Measurements from ENCODE around the gene TMCO1. TPM values are rescaled to one million over a fixed set of nuclear protein-coding genes. Genes with fewer than 3 reads are reported as not detected.
"Not testable (repeated sequence)": the region's sequence is repeated elsewhere in the genome, so short reads cannot be mapped to it uniquely, and the experiment has no call there.

The TMCO1 gene, protein sequence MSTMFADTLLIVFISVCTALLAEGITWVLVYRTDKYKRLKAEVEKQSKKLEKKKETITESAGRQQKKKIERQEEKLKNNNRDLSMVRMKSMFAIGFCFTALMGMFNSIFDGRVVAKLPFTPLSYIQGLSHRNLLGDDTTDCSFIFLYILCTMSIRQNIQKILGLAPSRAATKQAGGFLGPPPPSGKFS
- 10 to 100 TPM; 61.9 to 63.5 TPM for total RNA-seq
- long read RNA-seq, full-length matches to known transcripts = 43 of 49 reads
- long read RNA-seq, partial matches to known transcripts = 1 of 49 reads
- long read RNA-seq, other reads (novel, unspliced or antisense) = 5 of 49 reads

GRCh38 chr1:165768513-165769394, at the start of gene TMCO1:
TMCO1 (minus strand) TSS chr1:165768868; CDS start chr1:165768751, 117 bp downstream.
- DNase-seq = peak; percentile 95
- ATAC-seq = peak; percentile 100
- intact Hi-C loops (cut with DNase I) = loop anchor here in 1 of 2 donors (2.0 kb wide), 1 partner anchor 58 kb away; the partner anchor contains the start of gene UCK2

DNA sequence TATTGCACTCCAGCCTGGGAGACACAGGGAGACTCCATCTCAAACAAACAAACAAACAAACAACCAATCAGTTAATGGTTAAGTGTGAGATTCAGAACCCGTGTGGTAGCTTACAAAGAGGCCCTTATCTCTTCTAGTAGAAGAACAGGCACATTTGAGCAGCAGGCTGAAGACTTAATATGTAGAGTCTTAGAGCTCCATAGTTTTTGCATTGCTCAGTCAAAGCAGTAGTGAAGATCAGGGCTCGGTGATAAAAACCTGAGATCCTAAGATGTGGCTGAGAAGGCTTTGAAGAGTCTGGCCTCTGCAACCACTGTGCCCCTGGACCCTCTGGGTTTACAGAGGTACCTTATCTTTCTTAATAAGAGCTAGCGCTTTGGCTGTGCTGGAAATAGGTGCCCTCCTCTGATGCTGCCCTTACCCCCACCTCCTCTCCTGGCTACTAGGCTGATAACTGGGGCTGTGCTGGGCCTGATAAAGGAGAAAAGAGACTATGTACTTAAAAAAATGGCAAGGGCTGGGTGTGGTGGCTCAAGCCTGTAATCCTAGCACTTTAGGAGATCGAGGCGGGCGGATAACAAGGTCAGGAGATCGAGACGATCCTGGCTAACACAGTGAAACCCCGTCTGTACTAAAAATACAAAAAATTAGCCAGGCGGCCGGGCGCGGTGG, 48.3 kb upstream of the TMCO1 start:
- intact Hi-C loops (cut with DNase I) = no loop called here
- peak; percentile 47 to 66 for ATAC-seq
- no peak for DNase-seq

DNA sequence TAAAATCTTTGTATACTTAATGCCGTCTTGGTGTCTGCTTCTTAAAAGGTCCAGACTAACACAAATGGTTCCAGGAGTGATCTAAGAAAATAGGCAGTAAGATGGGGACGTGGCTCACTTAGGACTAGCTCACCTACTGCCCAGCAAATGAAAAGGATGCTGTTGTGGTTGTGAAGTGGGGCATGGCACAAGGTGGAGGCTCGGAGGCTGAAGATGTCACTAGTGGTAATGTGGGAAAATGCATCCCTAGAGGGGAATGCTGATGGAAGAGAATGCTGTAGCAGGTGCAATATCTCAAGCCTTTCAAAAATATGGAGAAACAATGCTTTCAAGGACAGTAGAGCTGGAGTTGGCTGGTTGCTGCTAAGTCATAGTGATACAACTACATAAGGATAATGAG, 47.5 kb upstream of the TMCO1 start:
- DNase-seq = no peak
- peak; percentile 17 to 23 for ATAC-seq
- intact Hi-C loops (cut with DNase I) = no loop called here

- peak in 1 of 2 donors; percentile 82 for ATAC-seq
- no peak for DNase-seq
- intact Hi-C loops (cut with DNase I) = no loop called here
These were observed 47.1 kb upstream of the TMCO1 start for GRCh38 chr1:165815725-165816124.

- intact Hi-C loops (cut with DNase I) = no loop called here
- no peak for ATAC-seq
- DNase-seq = no peak
These were observed 38.9 kb upstream of the TMCO1 start for GRCh38 chr1:165807613-165808012.

DNA sequence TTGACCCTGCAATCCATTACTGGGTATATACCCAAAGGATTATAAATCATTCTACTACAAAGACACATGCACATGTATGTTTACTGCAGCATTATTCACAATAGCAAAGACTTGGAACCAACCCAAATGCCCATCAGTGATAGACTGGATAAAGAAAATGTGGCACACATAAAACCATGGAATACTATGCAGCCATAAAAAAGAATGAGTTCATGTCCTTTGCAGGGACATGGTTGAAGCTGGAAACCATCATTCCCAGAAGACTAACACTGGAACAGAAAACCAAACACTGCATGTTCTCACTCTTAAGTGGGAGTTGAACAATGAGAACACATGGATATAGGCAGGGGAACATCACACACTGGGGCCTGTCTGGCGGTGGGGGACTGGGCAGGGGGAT, 35.8 kb upstream of the TMCO1 start:
- DNase-seq; intact Hi-C loops (cut with DNase I); ATAC-seq: not testable (repeated sequence)

GRCh38 chr1:165799387-165799786, 30.7 kb upstream of the TMCO1 start:
- DNase-seq (no peak), ATAC-seq (no peak)
- intact Hi-C loops (cut with DNase I) = no loop called here

- ATAC-seq = no peak
- DNase-seq = no peak
- intact Hi-C loops (cut with DNase I) = no loop called here
These were observed 27.2 kb upstream of the TMCO1 start for GRCh38 chr1:165795894-165796293.

GRCh38 chr1:165793951-165794350, 25.3 kb upstream of the TMCO1 start:
- intact Hi-C loops (cut with DNase I) = no loop called here
- ATAC-seq (no peak), DNase-seq (no peak)

GRCh38 chr1:165787741-165788140, 19.1 kb upstream of the TMCO1 start:
- intact Hi-C loops (cut with DNase I) = no loop called here
- DNase-seq (no peak), ATAC-seq (no peak)

DNA sequence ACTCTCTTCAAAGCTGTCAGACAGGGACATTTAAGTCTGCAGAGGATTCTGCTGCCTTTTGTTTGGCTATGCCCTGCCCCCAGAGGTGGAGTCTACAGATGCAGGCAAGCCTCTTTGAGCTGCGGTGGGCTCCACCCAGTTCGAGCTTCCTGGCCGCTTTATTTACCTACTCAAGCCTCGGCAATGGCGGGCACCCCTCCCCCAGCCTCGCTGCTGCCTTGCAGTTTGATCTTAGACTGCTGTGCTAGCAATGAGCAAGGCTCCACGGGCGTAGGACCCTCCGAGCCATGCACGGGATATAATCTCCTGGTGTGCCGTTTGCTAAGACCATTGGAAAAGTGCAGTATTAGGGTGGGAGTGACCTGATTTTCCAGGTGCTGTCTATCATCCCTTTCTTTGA, 14.9 kb upstream of the TMCO1 start:
- DNase-seq; intact Hi-C loops (cut with DNase I); ATAC-seq: not testable (repeated sequence)

DNA sequence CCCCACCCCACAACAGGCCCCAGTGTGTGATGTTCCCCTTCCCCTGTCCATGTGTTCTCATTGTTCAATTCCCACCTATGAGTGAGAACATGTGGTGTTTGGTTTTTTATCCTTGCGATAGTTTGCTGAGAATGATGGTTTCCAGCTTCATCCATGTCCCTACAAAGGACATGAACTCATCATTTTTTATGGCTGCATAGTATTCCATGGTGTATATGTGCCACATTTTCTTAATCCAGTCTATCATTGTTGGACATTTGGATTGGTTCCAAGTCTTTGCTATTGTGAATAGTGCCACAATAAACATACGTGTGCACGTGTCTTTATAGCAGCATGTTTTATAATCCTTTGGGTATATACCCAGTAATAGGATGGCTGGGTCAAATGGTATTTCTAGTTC, 9.5 kb upstream of the TMCO1 start:
- intact Hi-C loops (cut with DNase I); DNase-seq; ATAC-seq: not testable (repeated sequence)

GRCh38 chr1:165773324-165773965, 4.8 kb upstream of the TMCO1 start:
- ATAC-seq (no peak), DNase-seq (no peak)
- intact Hi-C loops (cut with DNase I) = no loop called here

DNA sequence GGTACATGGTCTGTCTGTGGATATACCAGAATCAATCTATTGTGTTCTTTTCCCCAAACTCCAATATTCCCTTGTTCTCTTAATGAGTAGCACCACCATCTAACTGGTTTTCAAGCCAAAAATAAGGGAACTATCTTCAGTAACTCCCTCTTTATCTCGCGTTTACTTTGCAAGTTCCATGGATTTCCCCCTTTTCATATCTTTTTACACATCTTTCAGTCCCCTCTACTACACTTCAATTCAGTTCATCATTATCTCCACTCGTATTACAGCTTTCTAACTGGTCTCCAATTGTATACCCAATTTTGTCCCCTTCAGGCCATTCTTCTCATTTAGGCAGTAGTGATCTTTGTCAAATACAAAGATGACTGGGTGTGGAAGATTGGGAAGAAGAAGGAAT, 4.1 kb upstream of the TMCO1 start:
- no peak for DNase-seq
- intact Hi-C loops (cut with DNase I) = no loop called here
- no peak for ATAC-seq

DNA sequence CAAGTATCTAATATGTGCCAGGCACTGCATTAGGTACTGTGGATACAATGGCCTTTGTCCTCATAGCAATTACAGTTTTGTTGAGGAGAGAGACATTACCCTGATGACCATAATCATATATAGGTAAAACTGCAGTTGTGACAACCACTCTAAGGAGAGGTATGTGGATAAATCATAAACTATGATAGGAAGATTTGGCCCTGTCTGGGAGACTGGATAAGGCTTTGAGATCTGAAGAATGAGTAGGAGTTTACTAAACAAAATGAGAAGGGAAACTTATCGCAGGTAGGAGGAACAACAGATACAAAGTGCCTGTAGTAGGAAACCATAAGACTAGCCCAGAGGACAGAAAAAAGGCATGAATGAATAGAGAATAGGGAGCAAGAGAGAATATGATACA, 4.4 kb downstream of the TMCO1 start:
- ATAC-seq (no peak), DNase-seq (no peak)
- intact Hi-C loops (cut with DNase I) = no loop called here

GRCh38 chr1:165763442-165763841, 5.2 kb downstream of the TMCO1 start:
- intact Hi-C loops (cut with DNase I) = no loop called here
- DNase-seq = no peak
- no peak for ATAC-seq

DNA sequence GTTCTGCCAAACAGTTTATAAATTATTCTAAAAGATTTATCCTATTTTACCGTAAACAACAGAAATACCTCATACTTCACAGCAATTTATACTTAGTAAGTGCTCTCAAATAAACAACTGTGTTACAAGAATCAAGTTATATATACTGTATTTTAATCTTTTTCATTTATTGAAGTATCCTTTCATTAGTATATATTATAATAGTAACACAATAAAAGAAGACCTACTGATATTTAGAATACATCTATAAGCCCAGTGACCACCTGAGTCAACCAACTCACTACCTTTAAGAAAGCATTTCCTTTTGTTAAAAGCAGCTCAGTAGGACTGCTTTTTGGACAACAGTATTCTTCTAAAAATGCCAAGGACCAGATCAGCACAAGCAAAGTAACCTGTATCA, 5.9 kb downstream of the TMCO1 start:
- no peak for ATAC-seq
- intact Hi-C loops (cut with DNase I) = no loop called here
- DNase-seq = no peak

GRCh38 chr1:165759095-165759494, 9.6 kb downstream of the TMCO1 start:
- ATAC-seq (no peak), DNase-seq (no peak)
- intact Hi-C loops (cut with DNase I) = no loop called here

GRCh38 chr1:165755393-165756010, 13.2 kb downstream of the TMCO1 start:
- ATAC-seq = no peak
- intact Hi-C loops (cut with DNase I) = no loop called here
- no peak for DNase-seq

All from left cardiac atrium (tissue), 4 donors.